Activated T-helper 1 cell treated with anti-CD3 and anti-CD28 coated beads, Interleukin-12 subunit alpha, Interleukin-12 subunit beta, Interleukin-2, Interleukin-4 antibody, amounts not matched to agents 30 ng/mL and 10 ng/mL and 1 ng/mL, durations not matched to agents 14 hours and 24 hours and 36 hours (primary cell): Measurements from ENCODE around the gene EFEMP2. TPM values are rescaled to one million over a fixed set of nuclear protein-coding genes. Genes with fewer than 3 reads are reported as not detected.

Experiments
- DNase-seq: peaks from one replicate; pipeline ENCODE4 v3.0.0; 2021; ENCODE audit warnings: low spot score
- H3K27ac Mint-ChIP-seq: one replicate; pipeline ENCODE4 v1.8.0; 2021; ENCODE audit warnings: mild to moderate bottlenecking, mixed read lengths
- H3K27me3 Mint-ChIP-seq: one replicate; pipeline ENCODE4 v1.8.0; 2022; ENCODE audit warnings: mild to moderate bottlenecking, moderate library complexity, mixed read lengths; ENCODE audit not compliant: insufficient read depth
- H3K36me3 Mint-ChIP-seq: one replicate; pipeline ENCODE4 v1.8.0; 2021; ENCODE audit warnings: low read depth, mixed read lengths
- H3K4me1 Mint-ChIP-seq: one replicate; pipeline ENCODE4 v1.8.0; 2021; ENCODE audit warnings: low read depth, mixed read lengths
- H3K4me3 Mint-ChIP-seq: one replicate; pipeline ENCODE4 v1.8.0; 2021; ENCODE audit warnings: mild to moderate bottlenecking, moderate library complexity, mixed read lengths
- H3K9me3 Mint-ChIP-seq: one replicate; pipeline ENCODE4 v1.8.0; 2021; ENCODE audit warnings: mixed read lengths
- intact Hi-C: fragments of 100-400 bp; cut with micrococcal nuclease; formaldehyde crosslinking; loops from one replicate; pipeline ENCODE4 v1.15.1; 2024
- total RNA-seq: library from RNA; stranded (reverse); gene quantifications from 2 replicates; pipeline ENCODE4 v1.2.3, GENCODE V29; 2022

EFEMP2 gene
- total RNA-seq, 1 donor from 2014 or later = 7.9 TPM

DNA sequence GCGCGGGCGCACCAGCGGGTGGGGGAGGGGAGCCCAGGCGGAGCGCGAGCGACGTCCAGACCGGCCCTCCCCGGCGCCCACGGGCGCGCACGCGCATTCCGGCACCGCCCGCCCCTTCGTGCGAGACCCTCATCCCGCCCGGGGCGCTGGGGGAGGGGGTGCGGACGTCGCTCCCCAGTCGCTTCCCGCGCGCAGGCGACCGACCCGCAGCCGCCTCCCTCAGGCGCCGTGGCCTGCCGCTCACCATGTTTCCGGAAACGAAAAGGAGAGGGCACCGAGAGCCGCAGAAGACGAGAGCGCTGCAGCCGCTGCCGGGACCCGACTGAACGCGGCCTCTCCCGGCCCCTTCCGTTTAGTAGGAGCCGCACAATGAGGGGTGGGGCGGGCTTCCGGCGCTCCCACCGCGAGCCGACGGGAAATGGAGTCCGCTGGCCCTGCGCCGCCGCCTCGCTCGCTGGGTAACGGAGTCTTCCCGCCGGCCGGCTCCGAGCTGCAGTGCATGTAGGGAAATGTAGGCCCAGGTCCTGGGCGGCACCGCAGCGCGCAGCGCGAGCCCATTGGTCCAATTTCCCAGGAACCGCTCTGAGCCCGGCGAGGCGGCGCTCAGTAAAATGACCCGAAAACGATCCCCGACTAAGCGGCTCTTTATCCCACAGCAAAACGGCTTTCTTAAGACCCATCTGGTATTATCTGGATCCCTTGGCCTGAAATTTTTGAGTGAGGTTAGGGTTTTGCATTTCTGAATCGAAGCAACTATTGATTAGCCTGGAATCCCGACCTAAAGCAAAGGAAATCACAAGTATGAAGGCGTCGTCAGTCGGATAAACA is 14.5 kb downstream of the EFEMP2 start, which contains the start of gene CFL1:
Gene CFL1, minus strand, starts transcription at position 328 of the 828 bp plus-strand sequence. Its CDS starts 81 bp downstream, at position 247.
- Mint-ChIP-seq H3K27me3 (no peaks in the 10 kb centered on the region), H3K9me3 (no peaks in the 10 kb centered on the region), H3K36me3 (peaks cover 46% of the 10 kb centered on the region), H3K27ac (peak within 1 kb of the TSS; percentile 99), H3K4me1 (peaks cover 61% of the 10 kb centered on the region), H3K4me3 (peak within 1 kb of the TSS; percentile 98)
- DNase-seq = peak; percentile 98
- intact Hi-C loops = loop anchor here (1.0 to 10.0 kb wide), 10 partner anchors 25 to 1547 kb away; partner anchors contain the start of genes B4GAT1, BRMS1, FOSL1 and PPP1CA

DNA sequence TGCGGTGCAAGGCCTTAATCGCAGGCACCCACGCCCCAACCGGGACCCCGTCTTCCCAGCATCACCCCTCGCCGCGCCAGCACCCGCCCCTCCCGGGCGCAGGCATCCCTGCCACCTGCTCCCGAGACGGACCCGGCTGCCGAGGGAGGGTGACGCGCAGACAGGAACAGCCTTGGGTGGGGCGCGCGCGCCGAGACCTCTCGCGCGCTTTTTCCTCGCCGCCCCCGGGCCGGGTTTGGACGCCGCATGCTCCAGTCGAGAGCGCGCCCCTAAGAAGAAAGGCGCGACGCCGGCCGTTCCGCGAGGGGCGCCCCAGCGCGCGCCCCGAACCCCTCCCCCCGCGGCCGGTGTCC is 15.1 kb downstream of the EFEMP2 start:
- intact Hi-C loops = loop anchor here (10.0 kb wide), 2 partner anchors 487 to 1547 kb away; partner anchors contain the start of genes B4GAT1, BRMS1, PPP1CA and TBC1D10C
- no peaks in the 10 kb centered on the region for H3K9me3 Mint-ChIP-seq
- no peak for DNase-seq
- H3K4me3 Mint-ChIP-seq = peak overlapping the region; percentile 98
- peaks cover 43% of the 10 kb centered on the region for H3K36me3 Mint-ChIP-seq
- peaks cover 57% of the 10 kb centered on the region for H3K4me1 Mint-ChIP-seq
- peak overlapping the region; percentile 80 for H3K27ac Mint-ChIP-seq
- H3K27me3 Mint-ChIP-seq = no peaks in the 10 kb centered on the region

DNA sequence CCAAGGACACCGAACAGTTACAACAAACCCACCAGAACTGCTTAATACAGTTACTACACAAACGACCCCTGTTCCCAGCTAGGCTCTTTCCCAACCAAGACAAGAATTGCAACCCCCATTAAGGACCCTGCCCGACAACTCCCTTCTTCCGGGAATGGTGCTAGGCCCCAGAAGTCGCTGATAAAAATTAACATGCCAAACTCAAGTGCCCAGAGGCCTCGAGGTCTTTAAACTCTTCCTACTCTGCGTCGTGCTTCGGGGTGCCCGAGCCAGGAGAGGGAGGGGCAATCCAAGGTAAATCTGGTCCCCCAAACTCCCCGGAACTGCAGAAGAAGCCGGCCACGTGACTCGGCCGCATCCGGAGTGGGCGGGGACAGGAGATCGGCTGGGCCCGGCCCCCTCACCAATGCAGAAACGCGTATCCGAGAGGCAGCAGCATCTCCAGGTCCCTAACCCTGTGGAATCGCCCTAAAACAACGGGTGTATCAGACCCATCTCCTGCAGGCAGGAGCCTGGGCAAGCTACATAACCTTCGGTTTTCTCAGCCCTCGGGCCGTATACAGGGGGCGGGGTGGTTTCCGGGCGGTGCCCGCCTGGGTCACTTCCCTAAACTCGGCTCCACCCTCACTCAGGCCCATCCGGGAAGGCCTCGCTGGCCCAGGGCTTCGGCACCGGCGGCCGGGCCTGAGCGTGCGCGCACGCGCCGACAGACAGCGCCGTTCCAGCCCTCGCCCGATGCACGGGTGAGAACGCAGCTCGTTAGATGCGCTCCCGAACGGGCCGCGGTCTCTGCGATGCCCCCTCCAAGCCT is 15.7 kb downstream of the EFEMP2 start:
- peak overlapping the region; percentile 80 for H3K27ac Mint-ChIP-seq
- no peaks in the 10 kb centered on the region for H3K27me3 Mint-ChIP-seq
- intact Hi-C loops = loop anchor here (10.0 kb wide), 2 partner anchors 488 to 1548 kb away; partner anchors contain the start of genes B4GAT1, BRMS1, PPP1CA and TBC1D10C
- peak; percentile 84 for DNase-seq
- peaks cover 4% of the 10 kb centered on the region for H3K9me3 Mint-ChIP-seq
- peak overlapping the region; percentile 98 for H3K4me3 Mint-ChIP-seq
- H3K4me1 Mint-ChIP-seq = peaks cover 55% of the 10 kb centered on the region
- peaks cover 46% of the 10 kb centered on the region for H3K36me3 Mint-ChIP-seq

DNA sequence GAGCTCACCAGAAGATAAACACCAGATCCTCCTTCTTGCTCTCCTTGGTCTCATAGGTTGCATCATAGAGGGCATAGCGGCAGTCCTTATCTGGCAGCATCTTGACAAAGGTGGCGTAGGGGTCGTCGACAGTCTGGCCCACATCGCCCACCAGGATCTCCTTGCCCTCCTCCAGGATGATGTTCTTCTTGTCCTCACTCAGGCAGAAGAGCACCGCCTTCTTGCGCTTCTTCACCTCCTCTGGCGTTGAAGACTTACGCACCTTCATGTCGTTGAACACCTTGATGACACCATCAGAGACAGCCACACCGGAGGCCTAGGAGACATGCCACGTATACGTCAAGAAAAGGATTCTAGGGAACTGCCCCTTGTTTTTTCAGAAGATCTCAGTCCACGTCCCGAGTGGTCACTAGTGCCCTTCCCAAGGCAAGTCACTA is 16.7 kb downstream of the EFEMP2 start:
- Mint-ChIP-seq H3K27ac (peak overlapping the region; percentile 80), H3K36me3 (peaks cover 56% of the 10 kb centered on the region), H3K4me1 (peaks cover 55% of the 10 kb centered on the region), H3K4me3 (peak overlapping the region; percentile 98), H3K9me3 (peaks cover 9% of the 10 kb centered on the region), H3K27me3 (no peaks in the 10 kb centered on the region)
- intact Hi-C loops = loop anchor here (10.0 kb wide), 2 partner anchors 489 to 1549 kb away; partner anchors contain the start of genes B4GAT1, BRMS1, PPP1CA and TBC1D10C
- DNase-seq = no peak

DNA sequence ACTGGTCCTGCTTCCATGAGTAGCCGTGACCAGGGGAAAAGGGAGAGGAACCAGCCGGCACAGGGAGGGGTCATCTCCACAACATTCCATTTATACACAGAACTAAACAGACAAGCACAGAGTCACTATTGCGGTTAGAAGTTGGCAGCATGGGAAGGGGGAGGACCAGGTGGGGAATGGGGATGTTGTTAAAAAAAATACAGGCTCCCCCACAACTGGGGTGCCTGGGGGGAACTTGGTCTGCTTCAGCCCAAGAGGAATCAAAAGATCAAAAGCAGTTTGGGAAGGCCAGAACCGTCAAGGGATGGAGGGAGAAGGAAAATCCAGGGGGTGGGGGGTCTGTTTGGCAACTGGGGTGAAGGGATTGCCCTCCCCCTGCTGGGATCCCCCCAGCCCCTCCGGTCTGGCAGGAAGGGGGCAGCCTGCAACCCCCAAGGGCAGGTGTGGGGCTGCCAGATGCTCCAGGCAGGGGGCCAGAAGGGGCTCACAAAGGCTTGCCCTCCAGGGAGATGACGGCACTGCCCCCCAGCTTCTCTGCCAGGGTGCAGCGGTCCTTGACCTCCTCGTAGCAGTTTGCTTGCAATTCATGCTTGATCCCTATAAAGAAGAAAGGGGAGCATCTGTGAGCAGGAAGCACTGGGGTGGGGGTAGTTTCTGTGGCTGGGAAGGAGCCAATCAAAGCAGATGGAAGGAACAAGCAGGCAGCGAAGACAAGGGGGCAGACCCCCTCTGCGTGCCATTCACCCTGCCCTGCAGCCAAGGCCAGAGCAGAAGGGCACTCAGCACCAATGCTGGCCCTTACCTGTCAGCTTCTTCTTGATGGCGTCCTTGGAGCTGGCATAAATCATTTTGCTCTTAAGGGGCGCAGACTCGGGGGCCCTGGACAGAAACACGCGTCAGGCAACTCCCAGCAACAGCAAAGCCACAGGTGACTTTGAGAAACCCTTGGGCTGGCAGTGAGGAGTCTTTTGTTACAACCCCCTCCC is 17.5 kb downstream of the EFEMP2 start:
- Mint-ChIP-seq H3K36me3 (peaks cover 55% of the 10 kb centered on the region), H3K4me1 (peaks cover 54% of the 10 kb centered on the region), H3K9me3 (peaks cover 9% of the 10 kb centered on the region), H3K27ac (peak overlapping the region; percentile 34), H3K4me3 (peak overlapping the region; percentile 98), H3K27me3 (no peaks in the 10 kb centered on the region)
- intact Hi-C loops = loop anchor here (10.0 kb wide), 2 partner anchors 490 to 1550 kb away; partner anchors contain the start of genes B4GAT1, BRMS1, PPP1CA and TBC1D10C
- DNase-seq = no peak

DNA sequence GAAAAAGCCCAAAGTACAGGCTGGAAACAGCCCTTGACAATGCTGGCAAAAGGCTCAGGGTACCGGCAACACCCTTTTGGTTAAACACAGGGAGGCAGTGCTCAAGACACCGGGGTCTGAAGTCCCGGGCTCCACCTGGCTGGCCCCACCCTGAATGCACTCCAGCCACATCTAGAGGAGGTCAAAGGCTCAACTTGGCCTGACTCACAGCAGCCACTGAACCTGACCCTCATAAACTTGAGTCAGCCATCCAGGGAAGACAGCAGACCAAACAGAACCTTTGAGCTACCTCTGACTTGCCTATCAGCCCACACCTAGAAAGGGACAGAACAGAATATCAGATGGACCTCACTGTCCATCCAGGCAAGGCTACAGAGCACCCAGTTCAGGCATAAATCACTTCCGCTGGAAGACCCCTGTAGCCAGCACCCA is 18.4 kb downstream of the EFEMP2 start:
- Mint-ChIP-seq H3K27me3 (no peaks in the 10 kb centered on the region), H3K4me3 (peak overlapping the region; percentile 77), H3K4me1 (peaks cover 47% of the 10 kb centered on the region), H3K27ac (no peak overlapping the region), H3K36me3 (peaks cover 55% of the 10 kb centered on the region), H3K9me3 (peaks cover 9% of the 10 kb centered on the region)
- no peak for DNase-seq
- intact Hi-C loops = loop anchor here (10.0 kb wide), 2 partner anchors 491 to 1551 kb away; partner anchors contain the start of genes B4GAT1, BRMS1, PPP1CA and TBC1D10C

DNA sequence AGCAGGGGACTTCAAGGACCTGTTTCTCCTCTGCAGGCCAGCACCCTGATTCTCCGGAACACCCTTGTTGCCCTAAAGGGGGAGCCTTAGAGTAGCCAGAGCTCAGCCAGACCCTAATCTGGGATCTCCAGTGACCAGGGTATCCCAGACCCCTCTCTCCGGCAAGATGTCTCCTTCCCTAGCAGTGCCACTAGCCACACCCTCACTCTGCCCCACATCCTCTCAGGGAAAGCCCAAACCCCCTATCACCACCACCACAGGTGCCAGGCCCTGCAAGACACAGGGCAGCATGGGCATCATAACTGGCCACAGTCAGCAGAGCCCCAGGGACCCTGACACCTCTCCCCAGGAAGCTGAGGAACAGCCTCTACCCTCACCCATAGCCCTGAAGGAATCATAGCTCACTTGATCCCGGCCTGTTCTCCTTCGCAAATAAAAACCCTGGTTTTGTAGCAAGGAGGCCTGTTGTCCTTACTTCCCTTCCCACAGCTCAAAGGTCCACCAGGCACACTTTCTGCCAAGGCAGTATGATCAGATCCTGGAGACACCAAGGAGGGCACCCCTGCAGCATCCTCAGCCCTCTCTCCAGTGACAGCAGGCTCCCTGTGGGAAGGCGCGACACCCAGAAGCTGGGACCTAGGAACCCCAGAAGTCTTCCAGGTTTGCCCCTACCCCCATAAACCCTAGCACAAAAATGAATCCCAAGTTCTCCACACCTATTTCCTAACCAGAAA is 19.2 kb downstream of the EFEMP2 start:
- peaks cover 9% of the 10 kb centered on the region for H3K9me3 Mint-ChIP-seq
- DNase-seq = no peak
- peak overlapping the region; percentile 7 for H3K4me3 Mint-ChIP-seq
- peak overlapping the region; percentile 23 for H3K27ac Mint-ChIP-seq
- H3K4me1 Mint-ChIP-seq = peaks cover 40% of the 10 kb centered on the region
- H3K27me3 Mint-ChIP-seq = no peaks in the 10 kb centered on the region
- peaks cover 55% of the 10 kb centered on the region for H3K36me3 Mint-ChIP-seq
- intact Hi-C loops = loop anchor here (10.0 kb wide), 2 partner anchors 491 to 1551 kb away; partner anchors contain the start of genes B4GAT1, BRMS1, PPP1CA and TBC1D10C

DNA sequence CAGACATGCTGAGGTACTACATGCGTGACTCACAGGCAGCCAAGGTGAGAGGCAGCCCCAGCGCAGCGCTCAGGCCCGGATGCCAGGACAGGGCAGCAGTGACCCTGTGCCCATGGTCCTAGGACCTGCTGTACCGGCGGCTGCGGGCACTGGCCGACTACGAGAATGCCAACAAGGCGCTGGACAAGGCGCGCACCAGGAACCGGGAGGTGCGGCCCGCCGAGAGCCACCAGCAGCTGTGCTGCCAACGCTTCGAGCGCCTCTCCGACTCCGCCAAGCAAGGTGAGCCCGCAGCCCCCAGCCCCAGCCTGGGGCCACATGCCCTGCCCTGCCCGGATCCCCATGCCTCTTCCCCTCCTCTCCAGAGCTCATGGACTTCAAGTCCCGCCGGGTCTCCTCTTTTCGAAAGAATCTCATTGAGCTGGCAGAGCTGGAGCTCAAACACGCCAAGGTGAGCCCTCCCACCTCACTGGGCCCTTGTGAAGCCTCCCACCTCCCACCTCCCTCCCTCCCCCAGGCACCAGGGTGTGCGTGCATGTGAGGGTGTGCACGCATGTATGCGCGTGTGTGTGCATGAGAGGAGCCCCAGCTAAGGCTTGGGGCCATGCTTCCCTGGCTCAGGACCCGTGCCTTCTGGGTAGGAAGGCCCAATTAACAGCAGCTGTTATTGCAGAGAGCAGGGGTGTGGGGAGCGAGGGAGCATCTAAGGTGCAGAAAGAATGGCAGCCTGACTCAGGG is 19.9 kb downstream of the EFEMP2 start:
- no peak overlapping the region for H3K27ac Mint-ChIP-seq
- DNase-seq = no peak
- peaks cover 37% of the 10 kb centered on the region for H3K4me1 Mint-ChIP-seq
- peaks cover under 1% of the 10 kb centered on the region for H3K27me3 Mint-ChIP-seq
- no peak overlapping the region for H3K4me3 Mint-ChIP-seq
- intact Hi-C loops = loop anchor here (10.0 kb wide), 2 partner anchors 492 to 1552 kb away; partner anchors contain the start of genes B4GAT1, BRMS1, PPP1CA and TBC1D10C
- H3K9me3 Mint-ChIP-seq = peaks cover 9% of the 10 kb centered on the region
- H3K36me3 Mint-ChIP-seq = peaks cover 55% of the 10 kb centered on the region

DNA sequence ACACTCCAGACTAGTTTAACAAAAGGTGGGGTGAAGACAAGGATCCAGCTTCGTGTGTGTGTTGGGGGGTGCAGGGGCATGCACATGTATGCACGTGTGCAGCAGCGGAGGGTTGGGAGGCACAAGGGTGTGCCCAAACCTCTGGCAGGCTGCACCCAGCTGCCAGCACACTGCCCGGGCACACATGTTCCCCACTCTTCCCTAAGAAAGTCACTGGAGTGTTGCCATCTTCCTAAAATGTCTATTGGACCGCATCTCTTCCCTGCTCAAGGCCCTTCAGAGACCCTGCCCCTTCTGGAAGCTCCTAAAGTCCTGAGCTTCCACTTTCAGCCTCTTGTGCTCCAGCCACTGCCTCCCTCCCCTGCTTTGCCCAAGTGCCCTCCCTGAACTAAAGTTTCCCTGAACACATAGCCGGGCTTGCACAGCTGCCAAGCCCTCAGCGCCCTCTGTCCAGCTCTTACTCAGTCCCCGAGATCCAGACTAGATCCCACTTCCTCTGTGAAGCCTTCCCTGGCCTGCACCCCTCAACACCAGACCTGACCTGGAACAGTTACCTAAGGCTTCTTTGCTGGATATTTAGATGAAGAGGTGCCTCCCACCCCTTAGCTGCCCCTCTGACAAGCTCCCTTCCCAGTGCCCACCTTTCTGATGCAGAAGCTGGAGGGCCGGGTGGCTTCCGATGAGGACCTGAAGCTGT is 20.6 kb downstream of the EFEMP2 start:
- intact Hi-C loops = loop anchor here (10.0 kb wide), 2 partner anchors 493 to 1553 kb away; partner anchors contain the start of genes B4GAT1, BRMS1, PPP1CA and TBC1D10C
- H3K4me3 Mint-ChIP-seq = no peak overlapping the region
- peaks cover 9% of the 10 kb centered on the region for H3K9me3 Mint-ChIP-seq
- peaks cover 54% of the 10 kb centered on the region for H3K36me3 Mint-ChIP-seq
- H3K27me3 Mint-ChIP-seq = peaks cover 1% of the 10 kb centered on the region
- H3K27ac Mint-ChIP-seq = no peak overlapping the region
- H3K4me1 Mint-ChIP-seq = peaks cover 37% of the 10 kb centered on the region
- DNase-seq = no peak

DNA sequence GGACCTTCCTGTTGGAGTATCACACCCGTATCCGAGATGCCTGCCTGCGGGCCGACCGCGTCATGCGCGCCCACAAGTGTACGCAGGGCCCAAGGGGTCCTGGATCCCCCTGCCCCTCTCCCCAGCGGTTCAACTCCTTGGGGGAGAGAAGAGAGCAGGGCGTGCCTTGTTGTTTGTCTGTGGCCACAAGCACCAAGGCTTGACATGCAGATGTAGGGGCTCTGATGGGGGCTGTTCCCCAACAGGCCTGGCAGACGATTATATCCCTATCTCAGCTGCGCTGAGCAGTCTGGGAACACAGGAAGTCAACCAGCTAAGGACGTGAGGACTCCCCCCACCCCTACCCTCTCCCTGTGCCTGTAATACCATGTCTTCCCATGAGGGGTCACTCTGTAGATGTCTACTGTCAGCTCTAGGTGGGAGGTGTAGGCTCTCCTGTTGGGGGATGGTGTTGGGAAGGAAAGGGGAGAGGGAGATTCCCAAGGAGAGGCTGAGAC is 21.5 kb downstream of the EFEMP2 start:
- Mint-ChIP-seq H3K27ac (no peak overlapping the region), H3K27me3 (peaks cover 1% of the 10 kb centered on the region), H3K36me3 (peaks cover 46% of the 10 kb centered on the region), H3K9me3 (peaks cover 9% of the 10 kb centered on the region), H3K4me3 (no peak overlapping the region), H3K4me1 (peaks cover 29% of the 10 kb centered on the region)
- intact Hi-C loops = loop anchor here (10.0 kb wide), 2 partner anchors 494 to 1554 kb away; partner anchors contain the start of genes B4GAT1, BRMS1, PPP1CA and TBC1D10C
- no peak for DNase-seq
